ENCODE results near the gene FARS2. TPM values are rescaled to one million over a fixed set of nuclear protein-coding genes. Genes with fewer than 3 reads are reported as not detected.
"Not testable (repeated sequence)": the region's sequence is repeated elsewhere in the genome, so short reads cannot be mapped to it uniquely, and the experiment has no call there.

FARS2 gene
- total and polyA plus RNA-seq, 9 of the 15 experiments (the other 6 are each of a cell fraction or from before 2014, with no cell fraction given): 16.5 to 62.2 (median 27.0) TPM

DNA sequence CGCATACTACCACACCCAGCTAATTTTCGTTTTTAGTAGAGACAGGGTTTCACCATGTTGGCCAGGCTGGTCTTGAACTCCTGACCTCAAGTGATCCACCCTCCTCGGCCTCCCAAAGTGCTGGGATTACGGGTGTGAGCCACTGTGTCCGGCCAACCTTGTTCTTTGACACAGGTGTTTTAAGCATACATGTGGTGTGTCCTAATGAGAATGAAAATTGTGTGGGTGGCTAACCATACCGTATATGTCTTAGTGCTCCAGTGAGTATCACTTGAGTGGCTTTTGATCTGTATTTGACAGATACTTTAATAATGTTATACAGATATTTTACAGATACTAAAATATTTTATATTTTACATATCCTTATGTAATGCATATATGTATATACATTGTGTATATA, 395.4 kb downstream of the FARS2 start:
- POLR2A ChIA-PET: interaction anchor here (0.6 kb wide), 3 partner anchors 9 to 105 kb away, joined by 3 to 4 read pairs (median 3); no protein-coding TSS in a partner anchor
- in situ Hi-C loops (cut with MboI); H3K27me3 ChIP-seq (ENCODE audit: control insufficient read depth in 2 of 2, insufficient read depth in 2 of 2, low read length in 2 of 2); H3K9me1 ChIP-seq (ENCODE audit: control insufficient read depth, insufficient read depth, low read length); DNase-seq (ENCODE audit: extremely low read depth in 1 of 4, low spot score in 3 of 4); H4K20me1 ChIP-seq (replicated peaks; ENCODE audit: control insufficient read depth, insufficient read depth, low read length); H3K9ac ChIP-seq (ENCODE audit: insufficient read depth in 1 of 2, low read depth in 2 of 2, low read length in 2 of 2); FAIRE-seq; H3K4me3 ChIP-seq; intact Hi-C loops (cut with micrococcal nuclease); ATAC-seq; H2AFZ ChIP-seq (ENCODE audit: low read depth, low read length); H3K4me2 ChIP-seq (ENCODE audit: insufficient read depth, low read length); BruUV-seq (replicated peaks); CTCF ChIA-PET (ENCODE audit: low intra/inter-chr PET ratio); H3K27ac ChIP-seq (ENCODE audit: extremely low read depth, low read depth, low read length); H3K4me1 ChIP-seq (replicated peaks in 1 of 2; ENCODE audit: control insufficient read depth in 2 of 2, insufficient read depth in 2 of 2, low read length in 2 of 2); H3K36me3 ChIP-seq (ENCODE audit: control insufficient read depth, insufficient read depth, low read length); H3K79me2 ChIP-seq (ENCODE audit: control insufficient read depth, insufficient read depth, low read length); H3K9me3 ChIP-seq (replicated peaks; ENCODE audit: control insufficient read depth, insufficient read depth, low read depth, low read length): not testable (repeated sequence)
- WGBS (ENCODE audit: insufficient coverage, low coverage, missing lambda C conversion rate): 70% methylated on average over 6 of the region's 6 CpGs

DNA sequence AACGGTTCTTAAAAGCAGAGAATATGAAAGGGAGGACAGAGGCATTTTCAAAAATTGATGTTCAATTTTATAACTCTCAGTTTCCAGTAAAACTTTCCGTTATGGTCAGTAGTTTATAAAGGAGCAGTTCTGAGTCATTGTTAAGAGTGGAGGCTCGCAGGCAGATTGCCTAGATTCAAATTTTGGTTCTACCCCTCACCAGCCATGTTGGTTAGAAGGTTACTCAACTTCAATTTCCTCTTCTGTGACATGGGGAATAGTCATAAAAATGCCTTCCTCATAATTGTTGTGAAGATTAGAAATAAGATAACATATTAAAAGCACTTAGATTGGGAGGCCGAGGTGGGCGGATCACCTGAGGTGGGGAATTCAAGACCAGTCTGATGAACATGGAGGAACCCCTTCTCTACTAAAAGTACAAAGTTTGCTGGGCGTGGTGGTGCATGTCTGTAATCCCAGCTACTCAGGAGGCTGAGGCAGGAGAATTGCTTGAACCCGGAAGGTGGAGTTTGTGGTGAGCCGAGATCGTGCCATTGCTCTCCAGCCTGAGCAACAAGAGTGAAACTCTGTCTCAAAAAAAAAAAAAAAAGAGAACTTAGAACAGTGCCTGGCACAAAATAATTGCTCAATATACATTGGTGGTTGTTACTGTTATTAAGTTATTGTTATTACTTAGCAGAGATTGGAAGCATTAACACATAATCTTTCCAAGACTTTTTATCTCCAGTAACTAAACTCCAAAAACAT, 396.5 kb downstream of the FARS2 start:
- H3K36me3 ChIP-seq (ENCODE audit: control insufficient read depth, insufficient read depth, low read length): no peaks in the 10 kb centered on the region
- no peaks in the 10 kb centered on the region for H3K79me2 ChIP-seq (ENCODE audit: control insufficient read depth, insufficient read depth, low read length)
- no peak for DNase-seq (ENCODE audit: extremely low read depth in 1 of 4, low spot score in 3 of 4)
- no peak overlapping the region for H3K4me2 ChIP-seq (ENCODE audit: insufficient read depth, low read length)
- H3K4me1 ChIP-seq (replicated peaks in 1 of 2; ENCODE audit: control insufficient read depth in 2 of 2, insufficient read depth in 2 of 2, low read length in 2 of 2): no peaks in the 10 kb centered on the region
- CTCF ChIA-PET (ENCODE audit: low intra/inter-chr PET ratio): no interaction called here
- no peak overlapping the region for H3K4me3 ChIP-seq
- H2AFZ ChIP-seq (ENCODE audit: low read depth, low read length): no peak overlapping the region
- H3K27ac ChIP-seq (ENCODE audit: extremely low read depth, low read depth, low read length): no peak overlapping the region
- BruUV-seq (replicated peaks): no TSS peak
- 57% methylated on average over 9 of the region's 9 CpGs for WGBS (ENCODE audit: insufficient coverage, low coverage, missing lambda C conversion rate)
- ATAC-seq: no peak
- no peaks in the 10 kb centered on the region; the same call in 1 of the 2 replicates for H4K20me1 ChIP-seq (replicated peaks; ENCODE audit: control insufficient read depth, insufficient read depth, low read length)
- H3K9me3 ChIP-seq (replicated peaks; ENCODE audit: control insufficient read depth, insufficient read depth, low read depth, low read length): no peaks in the 10 kb centered on the region
- no peaks in the 10 kb centered on the region for H3K27me3 ChIP-seq (ENCODE audit: control insufficient read depth in 2 of 2, insufficient read depth in 2 of 2, low read length in 2 of 2)
- POLR2A ChIA-PET: no interaction called here
- in situ Hi-C loops (cut with MboI) (no loop called here), intact Hi-C loops (cut with micrococcal nuclease) (no loop called here)
- H3K9ac ChIP-seq (ENCODE audit: insufficient read depth in 1 of 2, low read depth in 2 of 2, low read length in 2 of 2): no peak overlapping the region
- no peaks in the 10 kb centered on the region for H3K9me1 ChIP-seq (ENCODE audit: control insufficient read depth, insufficient read depth, low read length)
- no peak for FAIRE-seq
- TF ChIP-seq, protein P1, sequence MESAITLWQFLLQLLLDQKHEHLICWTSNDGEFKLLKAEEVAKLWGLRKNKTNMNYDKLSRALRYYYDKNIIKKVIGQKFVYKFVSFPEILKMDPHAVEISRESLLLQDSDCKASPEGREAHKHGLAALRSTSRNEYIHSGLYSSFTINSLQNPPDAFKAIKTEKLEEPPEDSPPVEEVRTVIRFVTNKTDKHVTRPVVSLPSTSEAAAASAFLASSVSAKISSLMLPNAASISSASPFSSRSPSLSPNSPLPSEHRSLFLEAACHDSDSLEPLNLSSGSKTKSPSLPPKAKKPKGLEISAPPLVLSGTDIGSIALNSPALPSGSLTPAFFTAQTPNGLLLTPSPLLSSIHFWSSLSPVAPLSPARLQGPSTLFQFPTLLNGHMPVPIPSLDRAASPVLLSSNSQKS (CRISPR knock-in tag; IDR thresholded peaks at IDR 0.05): no peak
- TF ChIP-seq HMGN3 (IDR thresholded peaks at IDR 0.05; ENCODE audit: borderline replicate concordance, extremely low read depth, insufficient read length, low read depth, low read length): no peak
- TF ChIP-seq KAT2B (IDR thresholded peaks at IDR 0.05; ENCODE audit: low read depth, low read length): no peak
- no peak for TF ChIP-seq ZNF324 (CRISPR knock-in tag; IDR thresholded peaks at IDR 0.05)
- no peak for TF ChIP-seq SUPT5H (IDR thresholded peaks at IDR 0.05)
- TF ChIP-seq, protein P2, sequence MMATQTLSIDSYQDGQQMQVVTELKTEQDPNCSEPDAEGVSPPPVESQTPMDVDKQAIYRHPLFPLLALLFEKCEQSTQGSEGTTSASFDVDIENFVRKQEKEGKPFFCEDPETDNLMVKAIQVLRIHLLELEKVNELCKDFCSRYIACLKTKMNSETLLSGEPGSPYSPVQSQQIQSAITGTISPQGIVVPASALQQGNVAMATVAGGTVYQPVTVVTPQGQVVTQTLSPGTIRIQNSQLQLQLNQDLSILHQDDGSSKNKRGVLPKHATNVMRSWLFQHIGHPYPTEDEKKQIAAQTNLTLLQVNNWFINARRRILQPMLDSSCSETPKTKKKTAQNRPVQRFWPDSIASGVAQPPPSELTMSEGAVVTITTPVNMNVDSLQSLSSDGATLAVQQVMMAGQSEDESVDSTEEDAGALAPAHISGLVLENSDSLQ (IDR thresholded peaks at IDR 0.05): no peak
- TF ChIP-seq SMARCA5 (IDR thresholded peaks at IDR 0.05): no peak
- no peak for TF ChIP-seq ZC3H4 (CRISPR knock-in tag; IDR thresholded peaks at IDR 0.05; ENCODE audit: borderline replicate concordance)
- no peak for TF ChIP-seq ZEB2 (IDR thresholded peaks at IDR 0.05)
- TF ChIP-seq SMARCB1 (IDR thresholded peaks at IDR 0.05; ENCODE audit: insufficient read length, low read depth): no peak
- no peak for TF ChIP-seq ZNF212 (CRISPR knock-in tag; IDR thresholded peaks at IDR 0.05)
- TF ChIP-seq, protein P3, sequence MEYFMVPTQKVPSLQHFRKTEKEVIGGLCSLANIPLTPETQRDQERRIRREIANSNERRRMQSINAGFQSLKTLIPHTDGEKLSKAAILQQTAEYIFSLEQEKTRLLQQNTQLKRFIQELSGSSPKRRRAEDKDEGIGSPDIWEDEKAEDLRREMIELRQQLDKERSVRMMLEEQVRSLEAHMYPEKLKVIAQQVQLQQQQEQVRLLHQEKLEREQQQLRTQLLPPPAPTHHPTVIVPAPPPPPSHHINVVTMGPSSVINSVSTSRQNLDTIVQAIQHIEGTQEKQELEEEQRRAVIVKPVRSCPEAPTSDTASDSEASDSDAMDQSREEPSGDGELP (CRISPR knock-in tag; IDR thresholded peaks at IDR 0.05; ENCODE audit: borderline replicate concordance): no peak
- no peak for TF ChIP-seq FOXK1 (CRISPR knock-in tag; IDR thresholded peaks at IDR 0.05; ENCODE audit: borderline replicate concordance)
